ENCODE measurements around the gene ANKRD23.
"Not testable (repeated sequence)": the region's sequence is repeated elsewhere in the genome, so short reads cannot be mapped to it uniquely, and the experiment has no call there.

Gene ANKRD23

DNA sequence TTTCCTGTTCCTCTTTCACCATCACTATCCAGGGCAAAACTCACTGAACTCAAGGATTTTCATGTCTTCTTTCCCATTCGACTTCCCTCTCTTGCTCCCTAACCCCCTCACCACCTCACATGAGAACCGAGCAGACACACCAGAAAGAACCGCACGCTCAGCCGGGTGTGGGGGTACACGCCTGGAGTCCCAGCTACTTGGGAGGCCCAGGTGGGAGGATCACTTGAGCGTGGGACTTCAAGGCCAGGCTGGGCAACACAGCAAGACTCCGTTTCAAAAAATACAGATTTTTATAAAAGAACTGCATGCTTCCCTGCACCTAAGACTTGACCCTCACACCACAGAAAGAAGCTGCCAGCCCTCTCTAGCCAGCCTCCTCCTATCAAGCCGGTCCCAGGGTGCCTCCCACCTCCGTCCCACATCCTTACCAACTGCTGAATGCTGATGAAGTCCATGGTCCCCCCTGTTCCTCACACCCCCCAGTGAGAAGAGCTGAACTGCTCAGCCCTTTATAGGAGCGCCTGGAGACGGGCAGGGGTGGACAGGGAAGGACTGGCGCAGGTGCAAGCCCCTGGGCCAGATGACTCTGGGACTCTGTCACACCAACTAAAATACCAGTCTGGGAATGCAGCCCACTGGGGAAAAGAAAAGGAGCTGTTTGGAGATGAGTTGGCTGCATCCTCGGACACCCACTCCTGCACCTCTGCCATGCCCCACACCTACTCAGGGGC, at the start of gene ANKRD23:
Gene ANKRD23 (minus strand): TSS at position 484 of the 731 bp plus-strand sequence. CDS start 29 bp downstream, at position 455.
- no peaks in the 10 kb centered on the region for H3K27me3 Mint-ChIP-seq (ENCODE audit: low read depth, poor library complexity)
- H3K36me3 Mint-ChIP-seq (ENCODE audit: low read depth) = peaks cover 20% of the 10 kb centered on the region
- H3K27ac Mint-ChIP-seq = peak within 1 kb of the TSS; percentile 86
- TF ChIP-seq, protein P1, sequence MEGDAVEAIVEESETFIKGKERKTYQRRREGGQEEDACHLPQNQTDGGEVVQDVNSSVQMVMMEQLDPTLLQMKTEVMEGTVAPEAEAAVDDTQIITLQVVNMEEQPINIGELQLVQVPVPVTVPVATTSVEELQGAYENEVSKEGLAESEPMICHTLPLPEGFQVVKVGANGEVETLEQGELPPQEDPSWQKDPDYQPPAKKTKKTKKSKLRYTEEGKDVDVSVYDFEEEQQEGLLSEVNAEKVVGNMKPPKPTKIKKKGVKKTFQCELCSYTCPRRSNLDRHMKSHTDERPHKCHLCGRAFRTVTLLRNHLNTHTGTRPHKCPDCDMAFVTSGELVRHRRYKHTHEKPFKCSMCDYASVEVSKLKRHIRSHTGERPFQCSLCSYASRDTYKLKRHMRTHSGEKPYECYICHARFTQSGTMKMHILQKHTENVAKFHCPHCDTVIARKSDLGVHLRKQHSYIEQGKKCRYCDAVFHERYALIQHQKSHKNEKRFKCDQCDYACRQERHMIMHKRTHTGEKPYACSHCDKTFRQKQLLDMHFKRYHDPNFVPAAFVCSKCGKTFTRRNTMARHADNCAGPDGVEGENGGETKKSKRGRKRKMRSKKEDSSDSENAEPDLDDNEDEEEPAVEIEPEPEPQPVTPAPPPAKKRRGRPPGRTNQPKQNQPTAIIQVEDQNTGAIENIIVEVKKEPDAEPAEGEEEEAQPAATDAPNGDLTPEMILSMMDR (IDR thresholded peaks at IDR 0.05) = no peak
- H3K4me1 Mint-ChIP-seq = peaks cover 54% of the 10 kb centered on the region
- peak within 1 kb of the TSS; percentile 9 for H3K4me3 Mint-ChIP-seq
- no peak for DNase-seq
- H3K9me3 Mint-ChIP-seq = no peaks in the 10 kb centered on the region

DNA sequence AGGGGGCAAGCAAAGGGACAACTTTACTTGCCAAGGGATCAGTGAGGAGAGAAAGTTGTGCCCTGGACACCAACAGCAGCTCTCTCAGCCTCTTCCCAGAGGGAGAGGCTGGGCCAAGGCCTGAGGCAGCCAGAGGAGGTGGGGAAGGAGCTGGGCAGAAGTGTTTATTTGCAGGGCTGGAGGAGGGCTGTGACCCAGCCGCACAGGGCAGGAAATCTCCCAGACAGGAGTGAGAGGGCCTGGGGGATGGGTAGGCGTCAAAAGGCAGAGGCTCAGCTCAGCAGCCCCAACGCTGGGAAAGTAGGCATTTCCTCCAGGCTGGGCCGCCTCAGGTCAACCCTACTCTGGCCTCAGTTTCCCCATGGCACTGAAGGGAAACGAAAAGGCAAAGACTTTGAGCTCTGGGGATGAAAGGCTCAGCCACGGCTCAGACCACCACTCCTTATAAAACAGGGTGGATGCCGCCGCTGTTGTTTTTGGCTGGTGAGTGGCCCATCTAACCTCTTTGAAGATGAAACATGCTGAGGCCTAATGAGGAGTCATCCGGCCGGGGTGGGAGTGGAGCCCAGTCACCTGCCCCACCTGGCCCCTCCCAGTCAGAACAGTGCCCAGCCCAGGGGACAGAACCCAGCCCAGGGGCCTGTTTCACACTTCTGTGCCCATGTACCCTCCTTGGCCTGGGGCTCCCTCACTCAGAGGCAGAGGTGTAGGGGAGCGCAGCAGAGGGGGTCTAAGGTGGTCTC, 47.9 kb upstream of the ANKRD23 start:
- H3K9me3 Mint-ChIP-seq = no peaks in the 10 kb centered on the region
- H3K4me3 Mint-ChIP-seq = peak overlapping the region; percentile 50
- DNase-seq = peak; percentile 33
- H3K36me3 Mint-ChIP-seq (ENCODE audit: low read depth) = no peaks in the 10 kb centered on the region
- no peaks in the 10 kb centered on the region for H3K27me3 Mint-ChIP-seq (ENCODE audit: low read depth, poor library complexity)
- peak overlapping the region; percentile 90 for H3K27ac Mint-ChIP-seq
- TF ChIP-seq, protein P1 (IDR thresholded peaks at IDR 0.05) = no peak
- peaks cover 84% of the 10 kb centered on the region for H3K4me1 Mint-ChIP-seq

DNA sequence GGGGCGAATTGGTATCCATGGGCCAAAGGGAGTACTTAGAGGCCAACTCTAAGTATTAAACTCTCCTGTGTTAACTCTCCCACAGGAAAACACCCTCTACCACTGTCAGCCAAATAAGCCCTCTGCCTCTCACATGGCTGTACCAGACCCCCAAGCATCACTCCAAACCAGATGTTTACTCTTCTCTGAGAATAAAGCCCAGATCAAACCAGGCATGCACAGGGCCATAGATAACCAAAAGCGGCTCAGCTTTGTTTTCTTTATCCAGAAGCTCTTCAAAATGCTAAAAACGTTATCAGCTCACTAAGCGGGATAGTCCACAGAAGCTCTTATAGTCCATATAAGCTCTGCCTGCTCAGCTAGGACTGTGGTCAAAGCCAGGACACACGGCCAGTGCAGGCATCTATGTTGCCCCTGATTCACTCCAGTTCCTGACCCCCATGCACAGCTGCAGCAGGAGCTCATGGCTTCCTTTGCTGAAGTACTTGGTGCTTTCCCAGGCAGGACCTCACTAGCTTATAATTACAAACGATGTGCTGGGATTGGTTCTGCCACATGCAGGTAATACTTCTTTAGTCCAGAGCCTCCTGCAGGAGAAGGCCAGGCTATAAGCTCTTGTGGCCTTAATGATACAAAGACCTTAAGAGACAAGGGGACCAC, 47.0 kb upstream of the ANKRD23 start:
- DNase-seq = no peak
- TF ChIP-seq, protein P1 (IDR thresholded peaks at IDR 0.05) = no peak
- H3K9me3 Mint-ChIP-seq = no peaks in the 10 kb centered on the region
- peak overlapping the region; percentile 50 for H3K4me3 Mint-ChIP-seq
- H3K27ac Mint-ChIP-seq = peak overlapping the region; percentile 90
- no peaks in the 10 kb centered on the region for H3K36me3 Mint-ChIP-seq (ENCODE audit: low read depth)
- H3K27me3 Mint-ChIP-seq (ENCODE audit: low read depth, poor library complexity) = no peaks in the 10 kb centered on the region
- H3K4me1 Mint-ChIP-seq = peaks cover 83% of the 10 kb centered on the region

DNA sequence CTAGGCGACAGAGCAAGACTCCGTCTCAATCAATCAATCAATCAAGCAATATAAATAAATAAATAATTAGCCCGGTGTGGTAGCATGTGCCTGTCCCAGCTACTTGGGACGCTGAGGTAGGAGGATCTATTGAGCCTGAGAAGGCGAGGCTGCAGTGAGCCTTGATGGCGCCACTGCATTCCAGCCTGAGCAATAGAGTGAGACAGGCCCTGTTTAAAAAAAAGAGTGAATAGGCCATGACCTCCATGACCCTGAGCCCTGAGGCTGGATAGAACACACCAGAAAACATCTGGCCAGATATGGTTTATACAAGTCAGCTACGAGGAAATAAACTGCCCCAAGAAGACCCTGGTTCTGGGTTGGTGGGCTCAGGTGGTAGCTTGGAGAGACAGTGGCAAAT, 46.4 kb upstream of the ANKRD23 start:
- H3K4me1 Mint-ChIP-seq = peaks cover 80% of the 10 kb centered on the region

DNA sequence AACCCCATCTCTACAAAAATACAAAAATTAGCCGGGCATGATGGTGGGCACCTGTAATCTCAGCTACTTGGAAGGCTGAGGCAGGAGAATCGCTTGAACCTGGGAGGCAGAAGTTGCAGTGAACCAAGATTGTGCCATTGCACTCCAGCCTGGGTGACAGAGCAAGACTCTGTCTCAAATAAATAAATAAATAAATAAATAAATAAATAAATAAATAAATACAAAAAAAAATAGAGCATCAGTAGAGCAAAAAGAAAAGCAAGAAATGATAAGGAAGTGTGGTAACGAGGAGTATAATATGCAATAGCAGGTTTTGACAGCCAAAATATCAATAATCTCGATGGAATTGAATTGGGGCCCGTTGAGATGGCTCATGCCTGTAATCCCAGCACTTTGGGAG, 45.7 kb upstream of the ANKRD23 start:
- not testable (repeated sequence) for DNase-seq; H3K36me3 Mint-ChIP-seq (ENCODE audit: low read depth); H3K9me3 Mint-ChIP-seq; H3K27ac Mint-ChIP-seq; H3K27me3 Mint-ChIP-seq (ENCODE audit: low read depth, poor library complexity); H3K4me3 Mint-ChIP-seq
- H3K4me1 Mint-ChIP-seq = peaks cover 82% of the 10 kb centered on the region

More for the DNA sequence above, 46.4 kb upstream of the ANKRD23 start:
- Mint-ChIP-seq H3K27ac (peak overlapping the region; percentile 90), H3K36me3 (ENCODE audit: low read depth) (no peaks in the 10 kb centered on the region), H3K27me3 (ENCODE audit: low read depth, poor library complexity) (no peaks in the 10 kb centered on the region), H3K4me3 (no peak overlapping the region), H3K9me3 (no peaks in the 10 kb centered on the region)
- TF ChIP-seq, protein P1 (IDR thresholded peaks at IDR 0.05) = no peak
- DNase-seq = no peak

All from nephron progenitor cell (in vitro differentiated cells).